Activated CD8-positive, alpha-beta memory T cell treated with anti-CD3 and anti-CD28 coated beads, Interleukin-2, amount 50 U/mL, for 24 hours (primary cell): ENCODE data around the gene GRIK2.

ENCODE experiments used
- DNase-seq: peaks from one replicate; pipeline ENCODE4 v3.0.0-alpha.2; 2020; ENCODE audit errors: extremely low read depth

GRIK2 gene

DNA sequence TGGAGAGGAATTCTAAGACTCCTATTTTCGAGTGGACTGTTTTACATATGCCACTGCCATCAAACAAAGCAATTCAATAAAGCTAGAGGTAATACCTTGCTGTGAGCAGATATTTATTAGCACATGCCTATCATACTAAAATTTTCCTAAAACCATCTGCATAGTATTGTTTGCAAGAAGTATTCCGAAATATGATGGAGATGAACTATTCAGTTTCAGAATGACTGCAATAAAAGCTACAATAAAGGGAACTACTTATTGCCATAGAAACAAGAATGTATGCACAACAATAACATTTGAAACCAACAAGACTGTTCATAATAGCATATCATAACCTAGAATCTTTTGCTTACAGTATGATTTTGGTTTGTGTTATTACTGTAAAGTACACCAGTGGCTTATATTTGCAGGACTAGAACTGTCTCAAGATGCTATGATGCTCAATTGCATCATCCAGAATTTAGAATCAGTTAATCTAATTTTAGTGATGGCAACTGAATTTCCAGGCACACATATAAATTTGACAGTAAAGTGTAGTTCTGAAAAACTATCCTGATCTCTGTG, 144.3 kb downstream of the GRIK2 start:
- no peak for DNase-seq

DNA sequence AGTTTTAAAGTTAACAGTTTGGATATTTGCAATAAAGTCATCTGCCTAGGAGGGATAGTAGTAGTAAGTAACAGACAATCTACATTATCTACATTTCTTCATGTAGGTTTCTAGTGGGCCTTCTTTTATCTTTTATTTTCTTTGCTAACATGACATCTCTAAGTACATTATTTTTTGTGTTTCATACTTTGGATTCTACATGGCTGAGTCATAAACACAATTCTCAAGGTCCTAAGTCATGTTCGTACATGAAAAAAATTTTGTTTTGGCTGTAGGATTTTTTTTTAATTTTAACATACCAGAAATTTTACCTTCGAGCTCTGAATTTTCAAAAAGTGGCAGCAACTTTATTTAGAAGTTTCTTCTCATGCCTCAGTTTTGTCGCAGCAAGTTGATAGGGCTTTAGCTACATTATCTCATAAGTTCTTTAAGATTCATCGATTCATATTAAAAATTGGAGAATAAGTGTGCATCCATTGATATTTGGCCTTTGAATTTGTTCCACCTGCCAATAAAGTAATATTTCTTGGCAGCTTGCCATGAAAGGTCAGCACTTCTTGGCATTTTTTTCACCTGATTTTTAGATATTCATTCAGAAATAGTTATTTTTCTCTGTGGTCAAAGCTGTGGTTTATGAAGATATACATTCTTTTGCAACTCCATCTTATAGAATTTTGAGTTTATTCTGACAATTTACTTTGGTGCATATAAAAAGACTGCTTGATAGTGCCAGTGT, 146.2 kb downstream of the GRIK2 start:
- DNase-seq, result no peak

DNA sequence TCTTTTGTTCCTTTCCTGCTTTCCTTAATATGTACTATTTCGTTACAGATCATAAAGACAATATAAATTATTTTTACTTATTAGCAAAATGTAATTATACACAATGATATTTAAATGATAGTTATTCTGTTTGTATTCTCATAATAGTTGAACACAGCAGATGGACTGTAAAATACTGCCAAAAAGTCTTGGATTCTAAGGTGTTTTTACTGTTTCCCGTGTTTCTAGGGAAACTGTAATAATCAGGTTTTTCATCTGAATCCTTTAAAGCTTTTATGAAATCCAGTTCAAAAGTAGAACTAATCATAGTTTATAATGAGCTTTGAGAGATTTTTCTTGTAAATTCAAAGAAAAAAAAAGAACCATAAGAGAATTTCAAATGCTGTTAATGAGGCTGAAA, 148.4 kb downstream of the GRIK2 start:
- DNase-seq, result no peak

DNA sequence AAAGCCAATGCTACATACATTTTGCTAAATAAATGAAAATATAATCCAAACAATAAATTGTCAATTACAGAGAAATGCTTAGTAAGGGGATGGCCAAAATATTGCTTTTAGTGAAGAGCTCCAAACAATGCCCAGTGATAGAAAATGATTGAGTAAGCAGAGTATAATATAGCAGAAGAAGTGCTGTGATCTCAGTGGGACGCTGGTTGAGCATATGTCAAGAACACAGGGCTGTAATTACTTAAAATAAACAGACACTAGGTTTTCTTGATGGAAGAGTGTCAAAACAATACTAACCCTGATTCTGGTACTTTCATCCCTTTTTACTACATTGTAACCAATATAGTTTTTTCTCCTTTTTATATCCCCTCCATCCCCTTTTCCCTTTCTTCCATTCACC, 150.3 kb downstream of the GRIK2 start:
- DNase-seq, result no peak

DNA sequence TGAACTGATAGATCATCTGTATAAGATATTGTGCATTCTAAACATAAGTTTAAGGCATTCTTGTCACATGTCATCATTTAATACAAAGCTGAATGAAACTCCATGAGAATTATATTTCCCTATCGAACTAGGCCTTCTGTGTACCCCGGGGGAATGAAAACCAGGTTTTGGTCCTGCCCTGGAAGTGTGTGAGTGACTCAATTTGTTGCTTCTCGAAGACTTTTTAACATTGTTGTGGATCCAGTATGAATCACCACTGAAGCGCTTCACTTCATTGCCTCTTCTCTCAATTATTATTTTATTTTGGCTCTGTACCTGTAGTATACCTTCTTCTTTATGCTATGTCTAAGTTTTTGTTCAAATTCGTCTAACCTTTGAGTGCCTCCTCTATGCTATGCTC, 150.8 kb downstream of the GRIK2 start:
- DNase-seq, result no peak

GRCh38 chr6:101545191-101545590, 151.7 kb downstream of the GRIK2 start:
- DNase-seq, result no peak

DNA sequence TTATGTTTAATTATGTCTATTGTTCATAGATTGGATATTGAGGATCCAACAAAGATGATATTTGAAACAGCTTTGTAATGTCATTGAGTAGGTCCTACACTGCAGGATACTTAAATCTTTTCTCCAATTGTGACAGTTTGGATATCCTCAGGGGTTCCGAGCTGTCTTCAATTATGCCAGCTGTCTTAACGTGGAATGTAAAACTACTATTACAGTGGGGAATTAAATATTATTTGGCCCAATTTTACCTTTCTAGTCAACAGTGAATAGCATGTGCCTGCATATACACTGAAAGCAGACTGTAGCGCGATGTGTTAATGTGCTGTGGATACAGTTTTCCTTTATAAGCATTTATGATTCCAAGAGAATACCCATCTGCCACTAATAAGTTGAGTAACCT, 156.9 kb downstream of the GRIK2 start:
- DNase-seq, result no peak

DNA sequence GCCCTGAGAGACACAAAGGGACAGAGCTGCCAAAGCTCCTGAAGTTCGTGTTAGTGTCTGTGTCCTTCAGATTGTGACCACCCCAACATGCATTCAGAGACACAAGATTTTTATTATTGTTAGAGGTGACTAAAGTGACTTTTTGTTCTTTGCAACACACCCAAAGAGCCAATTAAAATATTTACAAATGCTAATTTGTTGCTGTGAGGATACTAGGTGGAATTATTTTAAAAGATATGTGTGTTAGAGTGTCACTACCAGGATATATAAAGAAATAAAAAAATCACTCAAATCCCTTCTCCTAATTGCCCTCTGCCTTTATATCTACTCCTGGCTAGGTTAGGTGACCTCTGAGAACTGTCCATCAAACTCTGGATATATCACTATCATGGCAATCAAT, 160.7 kb downstream of the GRIK2 start:
- DNase-seq, result no peak

DNA sequence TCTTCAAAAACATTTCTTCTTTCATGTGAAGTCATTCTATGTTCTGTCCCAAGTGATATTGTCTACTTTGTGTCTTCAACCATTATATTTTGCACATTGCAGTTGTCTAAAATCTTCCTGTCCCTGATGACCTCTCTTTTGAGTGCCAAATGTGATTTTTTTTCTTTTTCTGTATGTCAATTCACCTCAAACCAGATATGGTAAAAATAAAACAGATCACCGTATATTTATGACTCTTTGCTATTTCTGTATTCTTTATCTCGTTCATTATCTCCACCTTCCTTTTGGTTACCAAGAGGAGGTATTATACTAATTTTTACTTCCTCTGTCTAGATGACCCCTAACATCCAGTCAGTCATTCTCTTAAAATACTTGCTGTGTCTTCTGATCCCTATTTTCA, 165.2 kb downstream of the GRIK2 start:
- no peak for DNase-seq

GRCh38 chr6:101572627-101573026, 179.1 kb downstream of the GRIK2 start:
- no peak for DNase-seq

DNA sequence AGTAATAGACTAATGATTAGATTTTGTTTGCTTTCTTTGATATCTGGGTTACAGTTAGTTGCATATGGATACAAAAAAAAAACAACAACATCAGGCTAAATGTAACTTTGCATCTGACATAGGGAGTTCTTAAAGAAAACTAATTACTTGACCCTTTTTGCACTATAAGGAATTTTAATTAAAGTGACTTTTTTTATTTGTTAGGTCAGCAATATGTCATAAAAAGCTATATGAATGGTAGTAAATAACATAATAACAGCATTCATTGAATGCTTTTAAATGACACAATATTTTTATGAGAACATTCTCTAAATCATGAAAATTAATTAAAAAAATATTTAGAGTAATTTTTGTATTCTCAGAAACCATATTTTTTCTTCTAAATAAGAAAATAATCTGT, 183.6 kb downstream of the GRIK2 start:
- DNase-seq, result no peak

GRCh38 chr6:101578306-101578705, 184.8 kb downstream of the GRIK2 start:
- no peak for DNase-seq

DNA sequence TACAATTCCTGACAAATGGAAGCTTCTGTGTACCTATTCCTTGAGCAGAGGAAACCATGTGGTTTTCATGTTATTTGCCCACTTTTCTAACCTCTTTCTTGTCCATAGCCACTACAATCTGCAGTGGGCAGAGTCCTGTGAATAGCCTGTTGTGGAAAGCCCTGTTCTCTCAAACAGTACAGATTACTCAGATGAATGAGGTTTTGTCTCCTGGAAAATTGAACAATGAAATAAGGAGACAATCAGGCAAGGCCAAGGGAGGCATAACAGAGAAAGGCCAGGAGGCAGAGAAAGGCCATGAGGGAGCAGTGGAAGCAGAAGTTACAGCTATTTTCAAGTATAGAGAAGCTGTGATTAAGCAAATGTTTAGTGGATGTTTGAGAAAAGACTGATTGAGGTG, 189.3 kb downstream of the GRIK2 start:
- DNase-seq, result no peak

GRCh38 chr6:101585501-101585900, 192.0 kb downstream of the GRIK2 start:
- no peak for DNase-seq

- no peak for DNase-seq
Observed at GRCh38 chr6:101588343-101588742, 194.8 kb downstream of the GRIK2 start.

DNA sequence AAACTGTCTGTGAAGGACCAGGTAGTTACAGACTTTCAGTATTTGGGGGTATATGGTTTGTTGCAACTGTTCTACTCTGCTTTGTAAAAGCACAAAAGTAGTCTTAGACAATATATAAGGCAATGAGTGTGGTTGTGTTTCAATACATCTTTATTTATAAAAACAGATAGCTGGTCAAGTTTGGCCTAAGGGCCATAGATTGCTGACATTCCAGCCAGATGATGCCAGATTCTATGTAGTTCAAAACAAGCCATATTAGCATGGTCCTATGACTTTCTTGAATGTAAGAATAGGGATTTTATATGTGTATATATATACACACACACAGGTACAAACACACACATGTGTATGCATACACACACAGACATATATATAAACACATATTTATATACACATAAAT, 201.8 kb downstream of the GRIK2 start:
- DNase-seq, result no peak

DNA sequence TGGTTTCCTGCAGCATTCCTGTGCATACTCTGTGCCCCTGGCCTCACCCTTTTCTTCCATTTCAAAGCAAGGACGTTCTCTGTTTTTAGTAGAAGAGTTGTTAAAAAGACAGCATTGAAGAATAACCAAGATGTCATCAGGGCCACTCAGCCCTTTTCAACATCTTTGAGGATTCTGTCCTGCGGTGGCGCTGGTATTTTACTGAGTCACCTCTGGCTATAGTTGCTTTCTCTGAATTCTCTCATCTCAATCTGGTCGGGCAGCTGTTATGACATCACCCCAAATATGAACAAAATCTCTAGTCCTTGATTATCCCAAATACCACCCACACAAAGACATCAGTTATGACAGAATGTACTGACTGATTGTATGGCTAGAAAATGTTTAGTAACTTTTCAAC, 204.2 kb downstream of the GRIK2 start:
- DNase-seq, result no peak

DNA sequence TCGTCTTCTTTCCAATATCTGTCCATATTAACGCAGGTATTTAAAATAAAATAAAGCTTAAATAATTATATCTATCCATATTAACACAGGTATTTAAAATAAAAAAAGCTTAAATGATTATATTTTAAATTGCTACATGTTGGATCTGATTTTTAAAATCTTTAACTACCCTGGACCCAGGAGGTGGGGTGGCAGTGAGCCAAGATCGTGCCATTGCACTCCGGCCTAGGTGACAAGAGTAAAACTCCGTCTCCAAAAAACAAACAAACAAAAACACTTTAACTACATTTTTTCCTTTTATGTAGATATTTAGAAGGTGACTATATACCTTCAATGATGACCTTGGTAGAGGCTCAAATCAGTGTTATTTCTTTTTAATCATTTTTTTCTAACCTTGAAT, 211.9 kb downstream of the GRIK2 start:
- no peak for DNase-seq

DNA sequence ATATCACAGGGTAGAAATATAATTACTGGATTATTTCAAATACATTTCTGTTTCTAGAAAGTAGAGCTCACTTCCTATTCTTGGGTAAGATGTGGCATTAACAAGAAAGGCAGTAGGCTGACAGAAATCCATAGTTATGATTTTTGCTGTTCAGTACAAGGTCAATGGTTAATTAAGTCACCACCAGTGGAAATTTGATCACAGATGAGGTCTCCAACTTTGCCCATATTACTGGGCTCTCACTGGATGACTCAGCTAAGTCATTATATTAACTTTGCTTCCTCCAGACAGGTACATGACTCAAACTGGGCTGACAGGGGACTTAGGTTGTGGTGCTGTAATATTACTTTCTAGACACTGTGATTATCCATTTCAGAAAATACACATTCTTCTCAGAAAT, 212.4 kb downstream of the GRIK2 start:
- no peak for DNase-seq

GRCh38 chr6:101607111-101607690, 213.7 kb downstream of the GRIK2 start:
- no peak for DNase-seq

DNA sequence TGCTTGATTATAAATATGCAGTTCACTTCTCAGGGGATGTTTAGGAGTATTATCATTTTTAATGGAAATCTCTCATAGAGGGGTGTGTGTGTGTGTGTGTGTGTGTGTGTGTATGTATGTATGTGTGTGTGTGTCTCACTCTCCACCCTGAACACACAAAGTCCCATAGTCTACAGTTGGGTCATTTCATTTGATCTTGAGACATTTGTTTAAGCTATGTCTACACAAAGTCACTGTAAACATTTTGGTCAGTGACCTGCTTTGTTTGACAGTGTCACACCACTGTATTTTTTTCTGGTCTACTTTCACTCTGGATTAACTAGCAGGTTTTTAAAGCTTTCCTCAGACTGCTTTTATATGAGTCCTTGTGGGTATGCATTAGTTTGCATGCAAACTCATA, 215.2 kb downstream of the GRIK2 start:
- no peak for DNase-seq

- no peak for DNase-seq
Observed at GRCh38 chr6:101613556-101613955, 220.0 kb downstream of the GRIK2 start.

DNA sequence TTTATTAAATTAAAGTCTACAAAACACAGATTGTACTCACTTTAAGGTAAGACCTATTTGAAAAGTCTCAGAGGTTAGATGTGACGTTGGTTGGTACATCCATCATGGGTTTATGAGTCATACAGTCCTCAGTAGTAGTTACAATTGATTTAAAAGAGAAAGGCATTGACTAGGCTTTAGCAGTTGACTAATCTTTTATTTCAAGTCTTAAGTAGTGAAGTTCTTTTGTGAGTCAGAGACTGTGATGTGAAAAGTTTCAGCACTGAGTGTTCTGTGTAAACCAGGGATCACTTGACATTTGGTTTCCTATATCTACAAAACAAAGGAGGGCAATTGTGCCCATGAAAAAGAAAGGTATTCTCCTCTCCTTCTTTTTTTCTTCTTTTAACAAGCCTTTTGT, 221.3 kb downstream of the GRIK2 start:
- no peak for DNase-seq

GRCh38 chr6:101626269-101626668, 232.8 kb downstream of the GRIK2 start:
- no peak for DNase-seq
